Lower leg skin (tissue), 3 donors: ENCODE data around the gene MLH3.

Experiments
- POLR2A ChIP-seq, 2 donors: fragments of 450-650 bp; IDR thresholded peaks; one replicate each; pipeline ENCODE4 v1.6.1; 2016 to 2017; ENCODE audit warnings: antibody characterized with exemption in 2 of 2, mild to moderate bottlenecking in 1 of 2, moderate library complexity in 1 of 2
- TF ChIP-seq, protein P1 (sequence below), 3 donors: fragments of 450-650 bp; IDR thresholded peaks; one replicate each; pipeline ENCODE4 v1.5.1; 2016; ENCODE audit warnings: antibody characterized with exemption in 3 of 3, mild to moderate bottlenecking in 3 of 3, moderate library complexity in 2 of 3

DNA sequence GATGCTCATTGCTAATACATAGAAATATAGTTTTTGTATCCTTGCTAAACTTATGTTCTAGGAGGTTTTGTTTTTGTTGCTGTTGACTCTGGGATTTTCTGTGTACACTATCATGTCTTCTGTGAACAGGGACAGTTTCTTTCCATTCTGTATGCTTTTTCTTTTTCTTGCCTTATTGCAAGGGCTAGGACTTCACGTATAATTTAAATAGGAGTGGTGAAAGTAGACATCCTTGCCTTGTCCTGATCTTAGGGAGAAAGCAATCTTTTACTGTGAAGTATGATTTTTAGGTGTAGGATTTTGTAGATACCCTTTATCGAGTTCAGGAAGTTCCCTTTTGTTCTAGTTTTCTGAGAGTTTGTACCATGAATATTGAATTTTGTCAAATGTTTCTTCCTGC is 50.0 kb downstream of the MLH3 start:
- TF ChIP-seq, protein P1, sequence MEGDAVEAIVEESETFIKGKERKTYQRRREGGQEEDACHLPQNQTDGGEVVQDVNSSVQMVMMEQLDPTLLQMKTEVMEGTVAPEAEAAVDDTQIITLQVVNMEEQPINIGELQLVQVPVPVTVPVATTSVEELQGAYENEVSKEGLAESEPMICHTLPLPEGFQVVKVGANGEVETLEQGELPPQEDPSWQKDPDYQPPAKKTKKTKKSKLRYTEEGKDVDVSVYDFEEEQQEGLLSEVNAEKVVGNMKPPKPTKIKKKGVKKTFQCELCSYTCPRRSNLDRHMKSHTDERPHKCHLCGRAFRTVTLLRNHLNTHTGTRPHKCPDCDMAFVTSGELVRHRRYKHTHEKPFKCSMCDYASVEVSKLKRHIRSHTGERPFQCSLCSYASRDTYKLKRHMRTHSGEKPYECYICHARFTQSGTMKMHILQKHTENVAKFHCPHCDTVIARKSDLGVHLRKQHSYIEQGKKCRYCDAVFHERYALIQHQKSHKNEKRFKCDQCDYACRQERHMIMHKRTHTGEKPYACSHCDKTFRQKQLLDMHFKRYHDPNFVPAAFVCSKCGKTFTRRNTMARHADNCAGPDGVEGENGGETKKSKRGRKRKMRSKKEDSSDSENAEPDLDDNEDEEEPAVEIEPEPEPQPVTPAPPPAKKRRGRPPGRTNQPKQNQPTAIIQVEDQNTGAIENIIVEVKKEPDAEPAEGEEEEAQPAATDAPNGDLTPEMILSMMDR (IDR thresholded peaks at IDR 0.05): no peak
- TF ChIP-seq POLR2A (IDR thresholded peaks at IDR 0.05): no peak
